KG1 (cell line): ENCODE data around the gene RCSD1.
A peak's percentile ranks its signal among the peaks of the same experiment; 100 is the strongest.

Experiments used
- DNase-seq: peaks from one replicate; lab custom pipeline; 2025; lab: John Stamatoyannopoulos, UW

The RCSD1 gene

DNA sequence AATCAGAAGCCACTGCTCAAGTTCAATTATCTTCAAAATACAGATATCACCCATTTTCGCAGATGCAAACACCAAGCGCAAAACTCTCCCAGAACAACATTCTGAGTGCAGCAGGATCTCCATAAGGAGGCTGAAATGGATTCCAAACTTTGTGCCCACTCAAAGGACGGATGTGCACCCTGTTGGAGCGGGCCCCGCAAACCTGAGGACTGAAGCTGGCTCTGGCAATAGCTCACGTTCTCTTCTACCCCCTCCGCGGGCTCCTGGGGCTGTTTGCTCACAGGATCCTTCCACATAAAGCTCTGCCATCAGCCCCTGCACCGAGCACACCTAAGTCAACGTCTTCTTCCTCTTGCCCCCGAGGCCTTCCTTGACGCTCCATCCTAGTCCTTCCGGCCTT, 11.7 kb upstream of the RCSD1 start:
- no peak for DNase-seq

DNA sequence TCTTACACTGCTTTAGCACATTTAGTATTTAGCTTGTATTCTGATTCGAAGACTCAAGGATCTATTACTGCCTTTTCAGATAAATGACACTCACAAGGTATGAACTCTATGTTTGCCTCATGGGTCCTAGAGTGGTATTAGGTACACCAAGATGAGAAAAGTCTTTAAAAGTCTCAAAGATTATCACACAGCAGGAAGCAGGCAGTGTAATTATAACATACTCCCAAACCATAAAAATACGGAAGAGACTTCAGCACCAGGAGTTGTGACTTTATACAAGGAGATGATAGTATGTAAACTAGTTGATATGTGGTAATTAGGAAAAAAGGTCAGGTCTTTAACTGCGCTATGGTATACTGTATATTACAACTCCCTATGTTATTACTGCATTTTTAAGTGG, 11.2 kb upstream of the RCSD1 start:
- no peak for DNase-seq

DNA sequence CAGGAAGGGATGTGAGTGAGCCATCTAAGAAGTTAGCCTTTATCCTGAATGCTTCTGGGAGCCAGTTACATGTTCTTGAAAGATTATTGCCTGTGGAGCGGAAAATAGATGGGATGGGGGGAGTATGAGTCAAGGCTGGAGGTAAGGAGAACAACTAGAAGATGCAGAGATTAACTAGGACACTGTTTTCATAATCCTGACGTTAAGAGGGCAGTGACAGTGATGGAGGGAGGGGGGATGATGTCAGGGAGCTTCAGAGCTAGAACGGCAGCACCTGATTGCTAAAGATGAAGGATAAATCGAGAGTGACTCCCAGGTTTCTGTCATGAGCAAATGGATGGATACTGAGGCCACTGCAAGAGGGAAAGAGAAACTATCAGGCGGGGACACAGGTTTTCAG, 10.0 kb upstream of the RCSD1 start:
- DNase-seq: no peak

DNA sequence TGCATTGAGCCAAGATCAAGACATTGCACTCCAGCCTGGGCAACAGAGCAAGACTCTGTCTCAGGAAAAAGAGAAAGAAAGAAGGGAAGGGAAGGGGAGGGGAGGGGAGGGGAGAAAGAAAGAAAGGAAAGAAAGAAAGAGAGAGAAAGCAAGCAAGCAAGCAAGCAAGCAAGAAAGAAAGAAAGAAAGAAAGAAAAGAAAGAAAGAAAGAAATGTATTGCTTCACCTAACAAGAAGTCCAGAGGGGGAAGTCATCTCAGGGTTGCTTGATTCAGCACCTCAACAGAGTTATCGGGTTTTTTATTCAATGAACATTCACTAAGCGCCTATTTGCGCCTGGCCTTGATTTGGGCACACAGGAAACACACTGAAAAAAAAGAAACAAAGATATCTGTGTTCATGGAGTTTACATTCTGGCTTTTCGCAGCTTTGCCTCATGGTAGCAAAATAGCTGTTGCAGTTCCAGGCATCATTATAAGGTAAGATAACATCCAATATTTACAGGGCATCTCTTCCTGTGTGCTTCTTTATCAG, 8.2 kb upstream of the RCSD1 start:
- DNase-seq: no peak

DNA sequence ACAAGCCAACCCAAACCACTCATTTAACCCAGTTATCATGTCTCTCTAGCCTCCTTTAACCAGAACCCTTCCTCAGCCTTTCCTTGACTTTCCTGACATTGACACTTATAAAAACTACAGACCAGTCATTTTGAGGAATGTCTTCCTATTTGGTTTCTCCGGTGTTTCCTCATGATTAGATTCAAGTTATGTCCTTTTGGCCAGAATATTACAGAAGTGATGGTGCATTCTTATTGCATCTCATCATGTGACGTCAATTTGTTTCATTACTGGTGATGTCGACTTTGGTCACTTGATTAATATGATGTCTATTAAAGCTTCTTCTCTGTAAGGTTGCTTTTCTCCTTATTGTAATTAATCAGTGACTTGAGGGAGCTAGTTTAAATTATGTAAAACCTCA, 6.1 kb upstream of the RCSD1 start:
- no peak for DNase-seq

DNA sequence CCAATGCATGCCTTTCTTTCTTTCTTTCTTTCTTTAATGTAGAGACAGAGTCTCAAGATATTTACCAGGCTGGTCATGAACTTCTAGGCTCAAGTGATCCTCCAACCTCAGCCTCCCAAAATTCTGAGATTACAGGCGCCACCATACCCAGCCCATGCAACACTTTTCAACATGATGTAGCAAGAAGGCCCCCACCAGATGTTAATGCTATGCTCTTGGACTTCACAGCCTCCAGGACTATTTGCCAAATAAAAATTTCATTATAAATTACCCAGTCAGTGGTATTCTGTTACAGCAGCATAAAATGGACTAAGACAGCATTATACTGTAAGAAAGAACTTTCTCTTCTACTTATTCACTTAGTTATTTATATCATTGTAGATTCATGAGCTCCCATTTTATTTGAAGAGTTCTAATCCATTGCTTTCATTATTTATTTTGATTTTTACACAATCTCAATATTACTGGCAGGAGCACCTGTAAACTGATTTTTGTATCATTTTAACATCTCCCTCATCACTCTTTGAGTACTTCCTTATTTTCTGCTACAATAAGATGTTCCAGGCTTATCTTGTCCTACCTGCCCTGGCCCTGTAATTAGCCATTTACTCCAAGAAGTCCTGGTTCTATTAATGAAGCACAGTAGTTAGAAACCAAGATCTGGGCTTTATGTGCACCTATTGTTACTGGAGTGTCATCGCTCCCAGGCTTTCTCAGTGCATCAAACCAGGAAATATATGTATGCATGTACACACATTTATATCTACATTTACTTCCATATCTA, 4.8 kb upstream of the RCSD1 start:
- no peak for DNase-seq

DNA sequence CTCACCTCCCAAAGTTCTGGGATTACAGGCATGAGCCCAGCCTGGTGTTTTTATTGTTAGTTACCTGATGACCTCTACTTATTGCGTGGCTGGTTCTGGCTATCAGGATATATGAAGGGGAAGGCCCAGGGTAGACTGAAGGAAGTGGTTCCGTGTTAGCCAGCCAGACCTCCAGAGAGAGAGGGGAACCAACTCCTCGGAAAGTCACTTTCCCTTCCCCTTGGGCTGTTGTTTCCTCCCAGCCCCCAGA, 2.5 kb upstream of the RCSD1 start:
- no peak for DNase-seq

DNA sequence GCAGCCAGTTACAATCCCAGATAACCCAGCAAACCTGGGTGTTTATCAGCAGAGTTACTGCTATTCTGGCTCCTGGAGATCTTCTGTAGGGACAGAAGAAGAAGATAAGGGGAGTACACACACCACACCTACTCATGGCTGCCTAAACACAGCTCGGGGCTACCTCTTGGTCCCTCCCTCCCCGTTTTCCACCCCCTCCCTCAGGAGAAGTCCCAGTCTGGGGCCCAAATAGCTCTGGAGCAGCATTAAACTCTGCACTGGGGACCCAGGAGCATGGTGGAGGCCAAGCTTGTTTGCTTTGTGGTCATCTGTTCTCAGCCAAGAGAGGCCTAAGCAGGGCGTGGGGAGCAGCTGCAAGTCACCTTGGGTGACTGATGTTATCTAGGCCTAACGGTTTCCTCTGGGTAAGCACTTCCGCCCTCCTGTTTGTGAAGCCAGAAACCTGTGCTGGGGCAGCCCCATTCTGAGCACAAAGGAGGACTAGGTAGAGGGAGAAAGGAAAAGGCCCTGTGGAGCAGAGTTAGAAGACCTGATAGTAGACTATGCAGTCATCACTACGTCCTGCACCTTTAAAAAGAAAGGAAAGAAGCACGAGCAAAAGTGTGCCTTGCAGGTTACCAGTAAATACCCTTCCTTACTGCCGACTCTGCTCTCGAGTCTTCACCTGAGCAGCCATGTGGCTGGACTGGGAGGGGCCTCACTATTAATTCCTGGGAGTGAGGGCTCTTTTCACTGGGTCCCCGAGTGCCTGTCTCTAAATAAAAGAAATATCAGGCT, 2.0 kb upstream of the RCSD1 start:
- peak; percentile 77 for DNase-seq

DNA sequence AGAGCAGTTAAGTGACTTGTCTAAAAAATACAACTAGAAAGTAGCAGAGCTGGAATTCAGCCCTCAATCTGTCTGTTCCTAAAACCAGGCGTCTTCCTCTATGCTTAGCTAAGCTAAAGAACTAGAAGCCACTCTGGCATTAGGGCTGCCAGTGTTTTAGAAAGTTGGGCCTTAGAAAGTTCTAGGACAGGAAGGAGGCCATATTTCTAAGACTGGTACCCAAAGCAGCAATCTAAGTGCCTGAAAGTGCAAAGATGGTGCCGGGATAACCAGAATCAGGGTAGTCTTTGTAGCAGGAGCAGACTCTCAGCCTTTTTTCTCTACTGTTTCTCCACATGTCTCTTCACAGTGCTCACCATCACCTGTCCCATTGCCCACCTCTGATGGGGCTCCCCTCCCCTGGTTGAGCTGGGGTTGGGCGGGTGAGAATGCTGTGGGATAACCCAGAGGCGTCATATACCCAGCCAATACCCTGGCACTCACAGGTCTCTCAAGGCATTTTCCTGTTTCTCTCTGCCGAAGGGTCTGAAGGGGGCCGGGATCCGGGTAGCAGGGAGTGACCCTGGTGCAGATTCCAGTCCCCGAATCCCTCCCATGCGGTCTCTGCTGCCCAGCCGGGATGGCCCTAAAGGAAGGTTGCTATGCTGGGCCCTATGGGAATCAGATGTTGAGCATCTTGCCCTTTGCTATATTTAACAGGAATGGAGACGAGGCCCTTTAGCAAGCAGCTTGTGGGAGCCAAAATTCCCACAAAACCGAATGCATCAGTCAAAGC, 1.1 kb upstream of the RCSD1 start:
- DNase-seq: no peak

DNA sequence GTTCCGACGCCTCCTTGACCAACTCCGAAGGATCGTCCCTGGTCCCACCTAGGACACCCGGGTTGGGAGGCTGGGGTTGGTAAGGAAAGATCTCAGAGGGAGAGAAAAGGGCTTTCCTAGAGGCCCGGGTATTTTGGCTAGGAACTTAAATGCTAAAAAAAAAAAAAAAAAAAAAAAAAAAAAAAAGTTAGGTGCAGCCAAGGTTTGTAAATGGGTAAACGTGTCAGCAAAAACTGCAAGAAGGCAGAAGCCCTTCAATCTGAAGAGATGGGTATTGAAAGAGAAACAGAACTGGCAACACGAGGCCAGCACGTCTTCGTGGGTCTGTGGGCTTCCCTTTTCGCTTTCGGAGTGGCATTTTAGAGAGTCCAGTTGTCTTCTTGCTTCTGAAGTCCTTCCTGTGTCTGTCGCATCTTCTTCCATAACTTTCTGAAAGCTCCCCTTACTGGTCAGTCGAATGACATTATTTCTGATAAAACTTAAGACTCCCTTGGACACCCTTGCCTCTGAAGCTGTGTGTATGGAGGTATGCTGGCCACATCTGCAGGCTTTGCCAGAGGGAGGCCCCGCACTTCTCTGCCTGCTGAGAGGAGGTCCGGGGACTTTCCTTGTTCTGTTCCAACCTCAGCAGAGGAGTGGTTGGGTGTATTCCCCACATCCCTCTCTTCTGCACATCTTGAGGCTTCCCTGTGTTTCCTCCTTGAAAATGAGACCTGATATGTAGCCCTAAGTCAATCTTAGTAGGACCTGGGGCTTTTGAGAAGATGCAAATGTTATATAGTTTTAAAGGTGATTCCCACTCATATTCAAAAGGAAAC, 745 bp downstream of the RCSD1 start:
- peak; percentile 85 for DNase-seq

DNA sequence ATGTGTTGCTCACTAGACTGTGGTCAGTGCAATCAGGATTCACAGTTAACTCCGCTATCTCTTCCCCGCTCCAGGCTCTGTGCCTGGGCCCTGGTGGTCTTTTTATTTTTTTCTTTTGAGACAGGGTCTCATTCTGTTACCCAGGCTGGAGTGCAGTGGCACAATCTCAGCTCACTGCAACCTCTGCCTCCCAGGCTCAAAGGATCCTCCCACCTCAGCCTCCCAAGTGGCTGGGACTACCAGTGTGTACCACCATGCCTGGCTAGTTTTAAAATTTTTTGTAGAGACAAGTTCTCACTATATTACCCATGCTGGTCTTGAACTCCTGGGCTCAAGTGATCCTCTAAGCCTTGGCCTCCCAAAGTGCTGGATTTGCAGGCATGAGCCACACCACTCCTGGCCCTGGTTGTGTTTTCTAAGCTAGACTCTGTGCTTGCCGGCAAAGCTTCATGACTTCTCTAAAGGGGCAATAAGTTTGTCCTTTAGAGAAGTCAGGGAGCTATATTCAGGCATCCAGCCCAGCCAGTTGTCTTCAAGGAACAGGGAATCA, 1.4 kb downstream of the RCSD1 start:
- DNase-seq: no peak

DNA sequence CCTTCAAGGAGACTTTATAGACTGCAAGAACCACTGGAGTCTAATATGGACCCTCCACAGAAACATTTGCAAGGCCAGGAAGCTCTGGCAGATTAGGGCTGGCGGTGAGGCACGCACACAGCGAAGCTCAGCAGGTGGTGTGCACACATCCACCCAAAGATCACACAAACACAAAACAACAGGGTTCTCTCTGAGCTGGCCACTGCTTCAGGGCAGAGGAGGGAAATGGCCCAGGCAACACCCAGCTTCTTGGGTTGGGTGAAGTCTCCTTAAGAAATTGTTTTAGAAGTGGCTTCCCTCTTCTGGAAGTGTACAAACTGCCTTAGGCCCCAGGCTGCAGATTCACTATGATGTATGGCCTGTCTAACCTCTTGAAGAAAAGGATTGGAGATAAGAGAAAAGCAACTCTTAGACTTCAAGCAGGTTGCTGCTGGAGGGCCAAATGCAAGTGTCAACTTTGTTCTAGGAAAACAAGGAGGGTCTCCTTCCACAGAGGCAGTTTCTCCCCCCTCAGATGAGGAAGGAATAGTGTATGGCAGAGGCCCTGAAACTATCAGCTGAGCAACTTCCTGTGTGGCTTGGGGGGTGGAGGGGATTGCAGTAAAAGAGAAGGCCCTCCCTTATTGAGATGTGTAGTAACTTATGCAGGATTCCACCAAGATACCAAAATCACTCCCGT, 2.0 kb downstream of the RCSD1 start:
- DNase-seq: peak; percentile 56

DNA sequence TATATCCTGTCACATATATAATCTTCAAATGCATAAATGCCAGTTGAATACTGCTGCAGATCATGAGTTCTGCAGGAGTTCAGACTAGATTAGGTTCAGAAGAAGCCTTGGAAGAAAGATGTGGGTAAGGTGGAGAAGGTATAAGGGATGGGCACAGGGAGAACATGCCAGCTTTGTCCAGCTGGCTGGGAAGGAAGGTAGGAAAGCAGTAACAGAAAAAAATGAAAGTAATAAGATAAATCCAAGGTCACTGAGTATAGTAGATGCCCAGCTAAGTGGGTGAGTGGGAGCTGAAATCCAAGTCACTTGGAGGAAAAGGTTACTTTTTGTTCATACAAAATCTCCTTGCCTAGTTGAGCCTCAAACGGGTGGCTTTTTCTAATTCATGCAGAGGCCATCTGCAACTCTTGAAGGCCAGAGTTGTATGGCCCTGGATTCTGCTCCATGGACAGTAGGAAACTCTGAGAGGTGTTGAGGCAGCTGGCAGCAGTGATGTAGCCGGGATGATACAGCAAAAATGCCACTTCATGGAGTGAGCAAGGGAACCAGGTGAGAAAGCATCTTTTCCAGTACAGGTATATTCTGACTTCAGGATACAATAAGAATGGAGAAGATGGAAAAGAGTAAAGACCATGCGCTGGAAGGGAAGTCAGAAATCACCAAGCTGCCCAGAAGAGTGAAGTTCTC, 3.4 kb downstream of the RCSD1 start:
- no peak for DNase-seq

DNA sequence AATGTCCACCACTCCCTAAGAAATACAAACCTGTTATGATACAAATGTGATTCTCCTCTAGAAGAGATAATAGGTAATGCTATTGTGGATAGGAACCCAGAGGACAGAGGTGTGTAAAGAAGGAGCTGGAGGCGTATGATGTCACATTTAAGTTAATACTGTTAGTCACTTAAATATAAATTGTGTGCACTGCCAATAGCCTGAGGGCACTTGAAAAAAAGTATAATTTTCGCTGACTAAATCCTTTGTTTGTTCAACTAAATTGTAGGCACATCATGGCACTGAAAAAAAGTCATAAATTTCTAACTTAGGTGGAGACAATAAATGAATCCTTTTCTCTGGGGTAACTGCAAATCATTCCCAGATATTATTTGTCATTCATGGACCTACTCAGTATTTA, 4.4 kb downstream of the RCSD1 start:
- no peak for DNase-seq

DNA sequence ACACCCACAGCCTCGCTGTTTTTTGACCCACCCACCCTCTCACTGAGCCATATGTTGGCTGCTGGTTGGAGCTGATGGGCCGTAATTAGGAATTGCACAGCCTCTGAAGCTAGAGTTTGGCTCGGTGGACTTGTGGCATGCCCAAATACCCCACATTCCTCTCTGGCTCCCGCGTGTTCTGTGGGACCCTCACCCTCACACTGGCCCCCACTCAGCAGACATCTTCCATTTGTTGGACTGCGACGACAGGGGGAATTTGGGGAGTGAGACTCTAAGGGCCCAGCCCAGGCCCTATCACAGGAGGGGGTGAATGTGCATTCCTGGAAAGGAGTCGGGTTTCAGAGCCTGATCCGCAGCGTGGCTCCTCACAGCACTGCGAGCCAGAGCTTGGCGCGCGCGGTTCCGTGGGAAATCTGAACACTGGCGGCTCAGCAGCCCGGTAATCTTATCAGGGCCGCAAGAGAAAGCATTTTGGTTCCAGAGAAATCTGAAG, 5.2 kb downstream of the RCSD1 start:
- no peak for DNase-seq

DNA sequence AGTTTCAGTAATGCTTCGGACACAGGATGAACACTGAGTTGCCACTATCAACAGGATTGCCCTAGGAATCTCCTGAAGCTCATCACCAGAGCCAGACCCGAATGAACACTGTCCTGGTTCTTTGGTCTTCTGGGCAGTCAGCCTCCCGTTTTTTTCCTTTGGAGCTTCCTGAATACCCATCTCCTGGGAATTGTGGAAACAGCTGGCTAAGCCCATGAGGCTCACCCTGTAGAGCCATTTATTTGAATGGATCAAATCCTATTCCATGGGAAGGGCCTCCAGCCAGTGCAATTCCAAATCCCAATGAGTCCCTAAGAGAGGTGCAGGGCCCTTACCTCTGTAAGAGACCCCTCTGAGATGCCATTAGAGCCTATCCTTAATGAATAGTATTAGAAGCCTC, 5.9 kb downstream of the RCSD1 start:
- no peak for DNase-seq

DNA sequence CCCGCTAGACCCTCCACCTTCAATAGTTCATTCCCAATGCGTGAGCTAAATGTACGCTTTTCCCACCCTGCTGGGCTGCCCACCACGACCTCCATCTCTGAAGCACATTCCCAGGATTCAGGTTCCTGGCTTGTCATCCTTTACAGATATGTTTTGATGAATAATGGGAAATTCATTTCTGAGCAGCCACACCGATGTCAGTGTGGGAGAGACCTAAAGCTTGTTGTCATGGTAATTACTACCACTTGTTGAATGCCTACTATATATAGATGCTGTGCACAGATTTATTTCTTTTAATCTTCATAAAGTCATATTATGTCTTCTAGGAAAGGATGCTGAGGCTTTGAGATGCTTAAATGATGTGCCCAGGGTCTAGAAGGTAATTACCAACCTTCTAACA, 8.0 kb downstream of the RCSD1 start:
- no peak for DNase-seq

DNA sequence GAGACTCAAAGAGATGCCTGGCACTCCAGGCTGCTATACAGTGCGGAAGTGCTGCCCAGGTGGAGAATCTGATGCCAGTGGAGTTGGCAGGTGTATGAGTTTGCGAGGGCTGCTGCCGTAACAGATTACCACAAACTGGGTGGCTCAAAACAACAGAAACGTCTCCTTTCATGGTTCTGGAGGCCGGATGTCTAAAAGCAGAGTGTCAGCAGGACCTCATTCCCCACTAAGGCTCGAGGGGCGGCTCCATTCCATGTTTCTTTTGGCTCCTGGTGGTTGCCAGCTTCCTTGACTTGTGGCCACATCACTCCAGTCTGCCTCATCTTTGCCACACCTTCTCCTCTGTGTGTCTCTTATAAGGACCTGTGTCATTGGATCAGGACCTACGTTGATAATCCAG, 10.0 kb downstream of the RCSD1 start:
- no peak for DNase-seq

DNA sequence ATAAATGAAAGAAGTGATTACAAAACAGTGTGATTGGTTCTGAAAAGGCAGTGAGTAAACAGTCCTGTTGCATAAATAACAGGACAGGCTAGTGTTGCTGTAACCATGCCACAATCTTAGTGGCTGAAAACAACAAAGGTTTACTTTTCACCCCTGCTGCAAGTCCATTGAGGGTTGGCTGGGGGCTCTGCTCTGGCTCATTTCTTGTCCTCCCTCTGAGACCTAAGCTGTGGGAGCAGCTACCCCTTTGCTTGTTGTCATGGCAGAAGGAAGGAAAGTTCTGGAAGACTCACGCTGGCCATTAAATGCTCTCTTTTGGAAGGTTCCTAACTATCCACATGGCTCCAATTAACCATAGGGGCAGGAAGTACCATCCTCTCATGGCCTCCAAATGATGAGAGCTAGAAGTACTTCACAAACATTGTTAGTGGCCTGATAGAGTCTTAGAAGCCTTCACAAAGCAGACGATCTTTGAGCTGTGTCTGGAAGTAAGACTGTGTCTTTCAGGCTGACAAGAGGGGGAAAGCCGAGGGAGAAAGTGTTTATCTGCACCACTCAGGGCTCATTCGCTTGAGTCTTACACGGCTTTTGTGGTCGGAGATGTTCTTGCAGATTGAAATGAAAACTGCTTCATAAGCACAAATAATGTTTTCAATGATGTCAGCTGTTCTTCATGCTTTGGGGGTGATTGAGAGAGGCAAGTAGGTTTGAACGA, 11.9 kb downstream of the RCSD1 start:
- DNase-seq: no peak

DNA sequence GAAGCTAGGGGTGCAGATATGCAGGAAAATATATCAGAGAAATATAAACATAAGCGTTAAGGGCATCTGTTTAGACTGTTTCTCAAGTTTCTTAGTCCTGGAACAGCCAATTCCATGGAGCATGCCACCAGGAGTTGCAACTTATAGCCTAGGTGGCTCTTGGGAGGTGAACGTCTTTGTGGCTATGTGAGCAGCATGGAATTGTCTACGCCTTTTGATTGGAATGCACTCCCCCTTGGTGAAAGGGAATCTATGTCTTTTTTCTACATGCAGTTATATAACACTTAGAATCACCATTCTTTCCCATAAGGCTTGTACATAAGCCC, 12.4 kb downstream of the RCSD1 start:
- no peak for DNase-seq
